Activated T-helper 2 cell treated with anti-CD3 and anti-CD28 coated beads, Interferon-gamma antibody, Interleukin-2, Interleukin-4, amounts not matched to agents 10 μg/mL and 5 μg/mL and 100 μg/mL, durations not matched to agents 14 hours and 24 hours and 36 hours (primary cell): ENCODE results near the gene PLA2R1. TPM values are rescaled to one million over a fixed set of nuclear protein-coding genes. Genes with fewer than 3 reads are reported as not detected.

ENCODE experiments used
- DNase-seq: peaks from one replicate; pipeline ENCODE4 v3.0.0; 2021; ENCODE audit warnings: low spot score
- H3K27ac Mint-ChIP-seq: one replicate; pipeline ENCODE4 v1.8.0; 2021; ENCODE audit warnings: mixed read lengths
- H3K27me3 Mint-ChIP-seq: one replicate; pipeline ENCODE4 v1.8.0; 2021; ENCODE audit warnings: low read depth, mixed read lengths
- H3K36me3 Mint-ChIP-seq: one replicate; pipeline ENCODE4 v1.8.0; 2021; ENCODE audit warnings: low read depth, mixed read lengths
- H3K4me1 Mint-ChIP-seq: one replicate; pipeline ENCODE4 v1.8.0; 2021; ENCODE audit warnings: low read depth, mixed read lengths
- H3K4me3 Mint-ChIP-seq: one replicate; pipeline ENCODE4 v1.8.0; 2021; ENCODE audit warnings: low read depth, mild to moderate bottlenecking, moderate library complexity, mixed read lengths
- H3K9me3 Mint-ChIP-seq: one replicate; pipeline ENCODE4 v1.8.0; 2021; ENCODE audit warnings: mixed read lengths
- intact Hi-C: fragments of 100-400 bp; cut with micrococcal nuclease; formaldehyde crosslinking; loops from one replicate; pipeline ENCODE4 v1.15.1; 2023
- total RNA-seq: library from RNA; stranded (reverse); gene quantifications from 2 replicates; pipeline ENCODE4 v1.2.3, GENCODE V29; 2022

PLA2R1 gene
- total RNA-seq, 1 donor from 2014 or later = not detected

DNA sequence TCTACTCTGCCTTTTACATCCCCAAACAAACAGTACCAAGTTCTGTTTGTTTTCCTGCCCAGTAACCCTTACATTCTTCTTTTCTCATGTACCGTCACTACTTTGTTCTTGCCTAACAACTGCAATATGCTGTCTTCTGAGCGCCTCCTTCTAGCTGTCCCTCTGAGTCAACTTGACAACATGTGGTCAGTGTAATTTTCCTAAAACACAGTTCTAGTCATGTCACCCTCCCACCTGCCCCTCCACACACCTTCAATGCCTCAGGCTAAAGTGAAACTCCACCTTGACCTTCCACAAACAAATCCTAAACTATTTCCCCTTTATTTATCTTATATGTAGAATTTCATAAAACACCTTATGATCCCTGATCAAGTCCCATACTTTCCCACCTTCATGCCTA is 139.9 kb downstream of the PLA2R1 start:
- peaks cover 9% of the 10 kb centered on the region for H3K27me3 Mint-ChIP-seq
- peak overlapping the region; percentile 16 for H3K27ac Mint-ChIP-seq
- peaks cover 29% of the 10 kb centered on the region for H3K4me1 Mint-ChIP-seq

DNA sequence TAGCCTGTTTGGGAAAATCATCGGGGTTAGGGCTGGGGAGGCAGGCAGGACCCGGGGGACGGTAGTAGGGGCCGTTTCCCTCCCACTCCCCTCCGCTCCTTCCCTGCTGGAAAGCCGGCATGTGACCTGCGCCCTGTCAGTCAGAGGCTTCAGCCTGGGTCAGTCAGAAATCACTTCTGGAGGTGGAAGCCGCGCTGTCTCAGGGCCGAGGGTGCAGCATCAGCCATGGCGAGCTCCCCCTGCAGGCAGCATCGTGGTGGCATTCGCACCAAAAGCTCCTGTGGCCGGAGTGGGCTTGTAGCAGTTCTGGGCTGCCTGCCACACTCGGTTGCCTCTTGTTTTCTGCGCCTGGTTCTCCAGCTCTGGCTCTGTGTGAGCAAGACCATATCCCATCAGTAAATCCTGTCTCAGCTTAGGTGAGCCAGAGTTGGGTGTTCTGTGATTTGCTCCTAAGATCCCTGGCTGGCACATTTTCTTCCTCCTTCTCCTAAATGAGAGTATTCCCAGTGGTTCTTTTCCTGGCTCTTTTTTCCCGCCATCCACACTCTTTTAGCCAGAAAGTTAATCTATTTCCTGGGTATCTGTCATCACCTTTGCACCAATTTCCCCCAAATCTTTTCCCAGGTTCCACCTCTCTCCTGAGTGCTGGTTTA is 140.5 kb downstream of the PLA2R1 start:
- H3K27me3 Mint-ChIP-seq = peaks cover 10% of the 10 kb centered on the region

More for the DNA sequence above, 139.9 kb downstream of the PLA2R1 start:
- H3K4me3 Mint-ChIP-seq = no peak overlapping the region
- H3K36me3 Mint-ChIP-seq = no peaks in the 10 kb centered on the region
- intact Hi-C loops = loop anchor here (5.0 kb wide), 1 partner anchor 115 kb away; no protein-coding TSS in a partner anchor
- no peaks in the 10 kb centered on the region for H3K9me3 Mint-ChIP-seq
- DNase-seq = no peak

DNA sequence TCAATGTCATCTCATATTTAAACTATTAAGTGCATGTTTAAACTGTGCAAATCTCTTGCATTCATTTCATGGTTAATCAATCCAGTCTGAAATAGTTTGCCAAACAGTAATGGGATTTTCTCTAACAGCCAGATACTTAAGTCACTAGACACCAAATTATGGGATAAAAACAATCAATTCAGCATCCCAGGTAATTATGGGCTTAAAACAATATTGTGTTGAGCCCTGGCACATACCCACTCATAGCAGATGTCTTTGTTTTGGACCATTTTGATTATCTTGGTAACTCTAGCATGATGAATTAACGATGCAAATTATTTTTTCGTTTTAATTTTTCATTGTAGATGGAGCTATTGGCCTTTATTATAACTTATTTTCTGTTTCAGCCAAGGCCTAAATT is 145.9 kb downstream of the PLA2R1 start:
- no peak for DNase-seq
- H3K27me3 Mint-ChIP-seq = peaks cover 4% of the 10 kb centered on the region
- intact Hi-C loops = no loop called here
- no peak overlapping the region for H3K4me3 Mint-ChIP-seq
- H3K4me1 Mint-ChIP-seq = peaks cover 29% of the 10 kb centered on the region
- no peak overlapping the region for H3K27ac Mint-ChIP-seq
- H3K36me3 Mint-ChIP-seq = no peaks in the 10 kb centered on the region
- H3K9me3 Mint-ChIP-seq = no peaks in the 10 kb centered on the region

More for the DNA sequence above, 140.5 kb downstream of the PLA2R1 start:
- Mint-ChIP-seq H3K9me3 (no peaks in the 10 kb centered on the region), H3K4me1 (peaks cover 29% of the 10 kb centered on the region), H3K27ac (peak overlapping the region; percentile 16), H3K4me3 (no peak overlapping the region), H3K36me3 (no peaks in the 10 kb centered on the region)
- intact Hi-C loops = loop anchor here (2.0 to 5.0 kb wide), 2 partner anchors 31 to 115 kb away; no protein-coding TSS in a partner anchor
- peak; percentile 53 for DNase-seq

DNA sequence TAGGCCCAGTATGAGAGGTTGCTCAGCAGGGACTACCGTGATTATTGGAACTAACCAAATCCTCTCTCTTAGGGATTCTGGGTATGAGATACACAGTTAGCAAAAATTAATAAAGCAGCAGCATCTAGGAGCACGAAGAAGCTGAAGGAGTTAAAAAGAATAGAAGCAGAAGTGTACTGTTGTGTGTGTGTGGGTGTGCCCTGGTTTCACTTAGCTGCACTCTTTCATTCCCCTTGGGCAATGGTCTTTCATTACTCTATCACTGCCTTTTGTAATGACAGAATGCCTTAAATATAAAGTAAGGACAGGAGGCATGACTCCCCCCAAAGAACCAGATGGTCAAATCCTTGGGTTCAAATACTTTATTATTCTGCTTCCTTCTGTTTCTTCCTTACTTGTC is 148.5 kb downstream of the PLA2R1 start:
- Mint-ChIP-seq H3K9me3 (no peaks in the 10 kb centered on the region), H3K4me3 (no peak overlapping the region), H3K27ac (no peak overlapping the region), H3K36me3 (no peaks in the 10 kb centered on the region), H3K27me3 (peaks cover 2% of the 10 kb centered on the region), H3K4me1 (peaks cover 31% of the 10 kb centered on the region)
- no peak for DNase-seq
- intact Hi-C loops = no loop called here

DNA sequence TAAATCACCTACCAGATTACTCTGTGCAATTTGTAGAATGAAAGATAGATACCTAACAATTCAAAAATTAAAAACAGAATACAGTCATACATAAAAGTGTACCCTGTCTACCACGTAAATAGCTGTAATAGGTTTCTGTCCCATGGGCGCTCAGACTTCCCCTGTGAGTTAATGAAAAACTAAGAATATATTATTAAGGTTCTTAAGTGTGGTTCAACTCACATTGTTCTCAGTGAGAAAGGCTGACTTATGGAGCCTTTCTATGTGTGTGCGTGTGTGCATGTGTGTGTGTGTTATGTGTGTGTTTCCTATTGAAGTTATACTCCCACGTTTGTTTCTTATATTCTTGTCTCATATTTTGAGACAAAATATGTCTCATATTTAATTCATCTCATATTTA is 149.8 kb downstream of the PLA2R1 start:
- Mint-ChIP-seq H3K4me1 (peaks cover 42% of the 10 kb centered on the region), H3K9me3 (no peaks in the 10 kb centered on the region), H3K4me3 (no peak overlapping the region), H3K36me3 (no peaks in the 10 kb centered on the region), H3K27ac (no peak overlapping the region), H3K27me3 (peaks cover 2% of the 10 kb centered on the region)
- no peak for DNase-seq
- intact Hi-C loops = no loop called here

DNA sequence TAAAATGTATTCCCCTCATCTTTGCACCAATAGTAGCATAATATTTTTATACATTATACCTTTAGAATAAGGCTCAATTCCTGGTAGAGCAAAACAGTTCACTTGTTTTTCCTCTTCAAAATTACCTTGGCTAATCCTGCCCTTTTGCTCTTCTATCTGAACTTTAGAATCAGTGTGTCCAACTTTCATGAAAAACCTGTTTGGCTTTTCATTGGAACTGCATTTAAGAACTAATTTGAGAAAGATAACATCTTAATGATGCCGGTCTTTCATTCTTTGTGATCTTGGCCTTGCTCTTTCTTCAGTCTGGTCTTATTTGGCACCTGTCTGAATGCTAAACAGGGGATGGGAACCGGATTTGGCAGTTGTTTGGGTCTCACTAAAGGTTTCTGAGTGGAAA is 151.5 kb downstream of the PLA2R1 start:
- Mint-ChIP-seq H3K4me3 (no peak overlapping the region), H3K36me3 (no peaks in the 10 kb centered on the region), H3K4me1 (peaks cover 51% of the 10 kb centered on the region), H3K27me3 (no peaks in the 10 kb centered on the region), H3K27ac (peak overlapping the region; percentile 53), H3K9me3 (no peaks in the 10 kb centered on the region)
- intact Hi-C loops = loop anchor here (1.0 kb wide), 1 partner anchor 9 kb away; no protein-coding TSS in a partner anchor
- DNase-seq = no peak

DNA sequence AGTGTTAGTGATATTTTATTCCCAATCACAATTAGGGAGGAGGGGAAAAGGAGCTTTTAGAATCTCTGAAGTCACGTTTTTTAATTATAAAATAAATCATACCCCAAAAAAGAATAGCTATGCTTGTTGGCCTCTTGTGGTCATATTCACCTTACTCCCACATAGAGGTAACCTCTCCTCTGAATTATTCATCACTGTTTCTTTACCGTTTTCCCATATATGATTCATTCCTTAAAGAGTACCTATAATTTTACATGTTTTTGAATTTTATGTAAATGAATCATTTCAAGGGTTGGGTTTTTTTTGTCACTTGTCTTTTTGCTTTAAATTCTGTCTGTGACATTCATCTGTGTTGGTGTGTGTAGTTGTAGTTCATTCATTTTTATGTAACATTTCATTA is 153.8 kb downstream of the PLA2R1 start:
- Mint-ChIP-seq H3K27me3 (no peaks in the 10 kb centered on the region), H3K36me3 (peaks cover 3% of the 10 kb centered on the region), H3K4me1 (peaks cover 51% of the 10 kb centered on the region), H3K9me3 (no peaks in the 10 kb centered on the region), H3K4me3 (no peak overlapping the region), H3K27ac (no peak overlapping the region)
- intact Hi-C loops = loop anchor here (1.0 to 10.0 kb wide), 3 partner anchors 29 to 1256 kb away; partner anchors contain the start of gene TANK
- no peak for DNase-seq

DNA sequence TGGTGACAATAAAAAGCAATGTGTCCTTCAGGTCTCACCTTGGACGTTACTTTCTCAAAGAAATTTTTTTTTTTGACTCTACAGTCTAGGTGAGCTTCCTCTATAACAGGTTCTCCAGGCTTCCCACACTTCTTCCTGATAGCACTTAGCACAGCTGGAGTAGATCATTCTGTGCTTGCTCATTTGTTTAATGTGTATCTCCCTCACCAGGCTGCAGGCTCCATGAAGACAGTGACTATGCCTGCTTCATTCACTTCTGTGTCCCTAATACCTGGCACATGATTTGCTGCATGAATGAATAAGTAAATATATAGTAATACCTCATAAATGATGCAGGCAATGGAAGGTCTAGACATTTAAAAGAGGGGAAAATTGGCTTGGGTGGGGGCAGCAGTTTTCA is 154.5 kb downstream of the PLA2R1 start:
- Mint-ChIP-seq H3K4me3 (no peak overlapping the region), H3K9me3 (no peaks in the 10 kb centered on the region), H3K4me1 (peaks cover 55% of the 10 kb centered on the region), H3K27ac (no peak overlapping the region), H3K36me3 (peaks cover 10% of the 10 kb centered on the region), H3K27me3 (no peaks in the 10 kb centered on the region)
- intact Hi-C loops = loop anchor here (1.0 to 10.0 kb wide), 3 partner anchors 29 to 1257 kb away; partner anchors contain the start of gene TANK
- no peak for DNase-seq

DNA sequence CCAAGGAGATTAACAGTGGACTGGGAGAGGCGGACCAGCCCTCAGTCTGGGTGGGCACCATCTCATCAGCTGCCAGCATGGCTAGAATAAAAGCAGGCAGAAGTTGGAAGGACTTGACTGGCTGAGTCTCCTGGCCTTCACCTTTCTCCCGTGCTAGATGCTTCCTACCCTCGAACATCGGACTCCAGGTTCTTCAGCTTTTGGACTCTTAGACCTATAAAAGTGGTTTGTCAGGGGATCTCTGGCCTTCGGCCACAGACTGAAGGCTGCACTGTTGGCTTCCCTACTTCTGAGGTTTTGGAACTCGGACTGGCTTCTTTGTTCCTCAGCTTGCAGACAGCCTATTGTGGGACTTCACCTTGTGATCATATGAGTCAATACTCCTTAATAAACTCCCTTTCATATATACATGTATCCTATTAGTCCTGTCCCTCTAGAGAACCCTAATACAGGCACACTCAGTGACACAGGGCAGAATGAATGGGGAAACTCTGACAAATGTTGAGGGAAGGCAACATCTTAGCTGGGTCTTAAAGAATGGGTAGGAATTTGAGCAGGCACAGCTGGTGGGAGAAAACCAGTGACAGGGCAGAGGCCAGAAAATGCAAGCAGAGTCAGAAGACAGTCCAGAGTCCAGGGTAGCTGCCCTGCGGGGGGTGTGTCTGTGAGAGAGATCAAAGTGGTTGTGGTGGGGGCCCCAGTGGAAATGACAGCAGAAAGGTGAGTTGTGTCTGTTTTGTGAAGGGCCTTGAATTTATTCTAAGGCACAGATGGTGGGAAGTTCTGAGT is 156.3 kb downstream of the PLA2R1 start:
- peak overlapping the region; percentile 69 for H3K4me3 Mint-ChIP-seq
- H3K27ac Mint-ChIP-seq = no peak overlapping the region
- H3K27me3 Mint-ChIP-seq = no peaks in the 10 kb centered on the region
- peaks cover 25% of the 10 kb centered on the region for H3K36me3 Mint-ChIP-seq
- peaks cover 64% of the 10 kb centered on the region for H3K4me1 Mint-ChIP-seq
- intact Hi-C loops = loop anchor here (2.0 to 10.0 kb wide), 3 partner anchors 15 to 1259 kb away; partner anchors contain the start of gene TANK
- H3K9me3 Mint-ChIP-seq = no peaks in the 10 kb centered on the region
- no peak for DNase-seq

DNA sequence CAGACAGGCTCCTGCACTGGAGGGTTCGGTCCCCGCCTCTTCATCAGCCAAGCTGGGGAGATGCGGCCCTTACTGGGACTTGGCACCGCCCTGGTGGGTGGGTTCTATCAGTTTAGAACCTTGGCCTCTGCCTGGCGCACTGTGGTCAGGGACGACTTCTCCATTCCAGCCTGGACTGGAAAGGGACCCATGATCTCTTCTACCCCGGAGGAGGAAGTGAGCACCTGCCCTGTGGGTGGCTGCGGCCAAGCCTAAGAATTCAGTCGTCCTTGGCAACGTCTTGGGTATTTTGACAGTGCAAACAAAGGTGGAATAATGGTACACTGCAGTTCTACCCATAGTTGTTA is 157.5 kb downstream of the PLA2R1 start:
- H3K4me3 Mint-ChIP-seq = peak overlapping the region; percentile 94
- H3K4me1 Mint-ChIP-seq = peaks cover 64% of the 10 kb centered on the region
- H3K27me3 Mint-ChIP-seq = no peaks in the 10 kb centered on the region
- intact Hi-C loops = loop anchor here (1.0 to 10.0 kb wide), 7 partner anchors 10 to 1260 kb away; partner anchors contain the start of genes MARCHF7 and TANK
- peaks cover 31% of the 10 kb centered on the region for H3K36me3 Mint-ChIP-seq
- no peaks in the 10 kb centered on the region for H3K9me3 Mint-ChIP-seq
- peak overlapping the region; percentile 82 for H3K27ac Mint-ChIP-seq
- no peak for DNase-seq

DNA sequence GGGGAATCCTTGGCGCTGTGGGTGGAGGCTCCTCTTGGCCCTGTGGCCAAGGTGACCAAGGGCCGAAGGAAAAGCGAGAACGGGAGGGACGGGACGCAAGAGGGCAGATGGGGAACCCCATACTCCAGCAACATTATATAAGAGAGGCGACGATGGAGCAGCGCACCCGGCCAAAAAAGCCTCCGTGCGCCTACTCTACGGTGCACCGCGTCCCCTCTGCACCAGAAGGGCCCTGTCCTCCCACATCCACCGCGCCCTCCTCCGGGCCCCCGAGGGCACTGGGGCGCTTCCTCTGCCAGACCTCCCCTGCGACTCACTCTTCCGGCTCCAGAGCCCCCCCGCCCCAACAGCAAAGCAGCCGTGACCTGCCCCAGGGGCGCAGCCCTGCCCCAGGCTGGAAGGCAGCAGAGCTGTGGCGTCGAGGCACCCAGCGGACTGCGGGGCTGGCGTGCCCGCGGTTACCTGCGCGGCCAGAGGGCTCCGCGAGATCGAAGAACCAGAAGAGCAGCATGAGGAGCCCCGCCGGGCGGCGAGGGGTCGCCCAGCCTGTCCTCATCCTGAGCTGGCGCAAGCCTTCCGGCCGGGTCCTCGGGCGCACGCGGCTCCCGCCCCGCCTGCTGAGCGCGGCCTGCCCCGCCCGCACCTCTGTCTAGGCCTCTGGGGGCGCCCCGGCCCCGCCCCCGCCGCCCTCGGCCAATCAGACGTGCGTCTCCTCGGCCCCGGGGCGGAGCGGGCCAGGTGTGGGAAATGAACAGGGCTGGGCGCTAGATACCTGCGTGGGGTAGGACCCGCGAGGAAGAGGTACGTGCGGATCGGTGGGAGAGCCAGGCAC is 158.1 kb downstream of the PLA2R1 start, which contains the start of gene LY75:
Gene LY75 (minus strand): TSS at position 630 of the 832 bp plus-strand sequence.
- intact Hi-C loops = loop anchor here (1.0 to 10.0 kb wide), 7 partner anchors 9 to 1260 kb away; partner anchors contain the start of genes MARCHF7 and TANK
- peaks cover 61% of the 10 kb centered on the region for H3K4me1 Mint-ChIP-seq

More for the DNA sequence above, 158.1 kb downstream of the PLA2R1 start, which contains the start of gene LY75:
- DNase-seq = peak; percentile 71
- peak within 1 kb of the TSS; percentile 93 for H3K27ac Mint-ChIP-seq
- H3K27me3 Mint-ChIP-seq = no peaks in the 10 kb centered on the region
- H3K9me3 Mint-ChIP-seq = no peaks in the 10 kb centered on the region
- H3K4me3 Mint-ChIP-seq = peak within 1 kb of the TSS; percentile 94
- peaks cover 34% of the 10 kb centered on the region for H3K36me3 Mint-ChIP-seq
